IMR-90 (cell line): ENCODE measurements around the gene ZBTB24.

ENCODE experiments used
- BHLHE40 ChIP-seq: fragments of 150-350 bp; IDR thresholded peaks from 2 replicates; pipeline ENCODE4 v1.6.1; 2016; ENCODE audit warnings: mild to moderate bottlenecking, low read depth, low read length
- CEBPB ChIP-seq: IDR thresholded peaks from 2 replicates; pipeline ENCODE4 v1.6.1; 2012; ENCODE audit warnings: low read depth, low read length, improper control_type of control experiment
- FOS ChIP-seq: fragments of 150-350 bp; IDR thresholded peaks from 2 replicates; pipeline ENCODE4 v1.6.1; 2016; ENCODE audit warnings: low read depth, low read length
- MAFK ChIP-seq: IDR thresholded peaks from 2 replicates; pipeline ENCODE4 v1.6.1; 2012; ENCODE audit warnings: low read depth, low read length, improper control_type of control experiment
- MAZ ChIP-seq: IDR thresholded peaks from 2 replicates; pipeline ENCODE4 v1.6.1; 2012; ENCODE audit warnings: low read depth, mild to moderate bottlenecking, low read length, improper control_type of control experiment, moderate library complexity, borderline replicate concordance
- MXI1 ChIP-seq: IDR thresholded peaks from 2 replicates; pipeline ENCODE4 v1.6.1; 2012; ENCODE audit warnings: low read depth, mild to moderate bottlenecking, low read length, moderate library complexity, borderline replicate concordance
- POLR2A ChIP-seq: IDR thresholded peaks from 2 replicates; pipeline ENCODE4 v1.6.1; 2012; ENCODE audit warnings: mild to moderate bottlenecking, low read depth, low read length
- RAD21 ChIP-seq: IDR thresholded peaks from 2 replicates; pipeline ENCODE4 v1.6.1; 2012; ENCODE audit warnings: low read length, improper control_type of control experiment
- RCOR1 ChIP-seq: IDR thresholded peaks from 2 replicates; pipeline ENCODE4 v1.6.1; 2012; ENCODE audit warnings: mild to moderate bottlenecking, low read length, improper control_type of control experiment; ENCODE audit not compliant: insufficient replicate concordance
- RFX5 ChIP-seq: IDR thresholded peaks from 2 replicates; pipeline ENCODE4 v1.8.0; 2012; ENCODE audit warnings: low read depth, mild to moderate bottlenecking, low read length, moderate library complexity
- SMC3 ChIP-seq: fragments of 150-350 bp; IDR thresholded peaks from 2 replicates; pipeline ENCODE4 v1.6.1; 2016; ENCODE audit warnings: low read depth, mild to moderate bottlenecking, antibody characterized with exemption, low read length, moderate library complexity
- USF2 ChIP-seq: fragments of 150-350 bp; IDR thresholded peaks from 2 replicates; pipeline ENCODE4 v1.6.1; 2017; ENCODE audit warnings: mild to moderate bottlenecking, antibody characterized with exemption, low read length, low read depth
- TF ChIP-seq, protein P1 (sequence below): conservative IDR thresholded peaks from 2 replicates; pipeline ENCODE4 v1.5.1; 2012; ENCODE audit warnings: mild to moderate bottlenecking, low read depth, low read length, improper control_type of control experiment
- TF ChIP-seq, protein P2 (sequence below): fragments of 150-350 bp; IDR thresholded peaks from 2 replicates; pipeline ENCODE4 v1.6.1; 2016; ENCODE audit warnings: low read depth, mild to moderate bottlenecking, low read length, moderate library complexity, borderline replicate concordance

DNA sequence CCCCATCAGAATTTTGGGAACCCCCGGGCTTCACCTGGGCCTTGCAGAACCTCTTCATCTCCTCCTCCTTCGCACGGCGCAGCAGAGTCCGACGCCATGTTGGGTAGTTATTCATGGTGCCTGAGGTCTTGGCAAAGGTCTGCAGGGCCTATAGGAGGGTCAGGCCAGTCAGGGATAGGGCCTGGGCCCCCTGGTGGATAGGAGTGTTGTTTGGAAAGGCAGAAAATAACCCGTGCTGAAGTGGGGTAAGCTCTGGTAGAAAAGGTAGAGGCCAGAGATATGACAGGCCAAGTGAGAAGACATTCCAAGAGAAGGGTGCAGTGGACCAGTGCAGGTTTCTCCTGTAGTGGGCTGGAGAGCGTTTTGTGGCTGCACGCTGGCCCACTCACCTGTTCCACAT, 37.6 kb downstream of the ZBTB24 start:
- TF ChIP-seq, protein P1, sequence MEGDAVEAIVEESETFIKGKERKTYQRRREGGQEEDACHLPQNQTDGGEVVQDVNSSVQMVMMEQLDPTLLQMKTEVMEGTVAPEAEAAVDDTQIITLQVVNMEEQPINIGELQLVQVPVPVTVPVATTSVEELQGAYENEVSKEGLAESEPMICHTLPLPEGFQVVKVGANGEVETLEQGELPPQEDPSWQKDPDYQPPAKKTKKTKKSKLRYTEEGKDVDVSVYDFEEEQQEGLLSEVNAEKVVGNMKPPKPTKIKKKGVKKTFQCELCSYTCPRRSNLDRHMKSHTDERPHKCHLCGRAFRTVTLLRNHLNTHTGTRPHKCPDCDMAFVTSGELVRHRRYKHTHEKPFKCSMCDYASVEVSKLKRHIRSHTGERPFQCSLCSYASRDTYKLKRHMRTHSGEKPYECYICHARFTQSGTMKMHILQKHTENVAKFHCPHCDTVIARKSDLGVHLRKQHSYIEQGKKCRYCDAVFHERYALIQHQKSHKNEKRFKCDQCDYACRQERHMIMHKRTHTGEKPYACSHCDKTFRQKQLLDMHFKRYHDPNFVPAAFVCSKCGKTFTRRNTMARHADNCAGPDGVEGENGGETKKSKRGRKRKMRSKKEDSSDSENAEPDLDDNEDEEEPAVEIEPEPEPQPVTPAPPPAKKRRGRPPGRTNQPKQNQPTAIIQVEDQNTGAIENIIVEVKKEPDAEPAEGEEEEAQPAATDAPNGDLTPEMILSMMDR, result no peak
- TF ChIP-seq MXI1, result no peak
- TF ChIP-seq POLR2A, result no peak
- TF ChIP-seq USF2, result no peak
- TF ChIP-seq CEBPB, result no peak
- TF ChIP-seq RFX5, result no peak
- no peak for TF ChIP-seq RAD21
- no peak for TF ChIP-seq MAZ
- no peak for TF ChIP-seq MAFK
- no peak; the same call in 1 of the 2 replicates for TF ChIP-seq SMC3
- TF ChIP-seq BHLHE40, result no peak
- no peak for TF ChIP-seq RCOR1
- TF ChIP-seq FOS, result no peak
- TF ChIP-seq, protein P2, sequence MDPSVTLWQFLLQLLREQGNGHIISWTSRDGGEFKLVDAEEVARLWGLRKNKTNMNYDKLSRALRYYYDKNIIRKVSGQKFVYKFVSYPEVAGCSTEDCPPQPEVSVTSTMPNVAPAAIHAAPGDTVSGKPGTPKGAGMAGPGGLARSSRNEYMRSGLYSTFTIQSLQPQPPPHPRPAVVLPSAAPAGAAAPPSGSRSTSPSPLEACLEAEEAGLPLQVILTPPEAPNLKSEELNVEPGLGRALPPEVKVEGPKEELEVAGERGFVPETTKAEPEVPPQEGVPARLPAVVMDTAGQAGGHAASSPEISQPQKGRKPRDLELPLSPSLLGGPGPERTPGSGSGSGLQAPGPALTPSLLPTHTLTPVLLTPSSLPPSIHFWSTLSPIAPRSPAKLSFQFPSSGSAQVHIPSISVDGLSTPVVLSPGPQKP, result no peak
